Karpas-422 (cell line): ENCODE measurements around the gene KRT9. TPM values are rescaled to one million over a fixed set of nuclear protein-coding genes. Genes with fewer than 3 reads are reported as not detected.
"Not testable (repeated sequence)": the region's sequence is repeated elsewhere in the genome, so short reads cannot be mapped to it uniquely, and the experiment has no call there.

Experiments used
- DNase-seq: peaks from one replicate; pipeline ENCODE4 v3.0.0-alpha.2; 2015
- H2AFZ ChIP-seq: fragments of 200-600 bp; sonication (generic); 2 replicates; pipeline ENCODE4 v1.6.1; 2014; ENCODE audit warnings: antibody characterized with exemption, low read length, mixed read lengths
- H3K27ac ChIP-seq: fragments of 200-600 bp; sonication (generic); 2 replicates; pipeline ENCODE4 v1.5.1; 2014; ENCODE audit warnings: mild to moderate bottlenecking, low read length, moderate library complexity
- H3K27me3 ChIP-seq: fragments of 200-600 bp; sonication (generic); 2 replicates; pipeline ENCODE4 v1.6.1; 2014; ENCODE audit warnings: low read length, mixed read lengths
- H3K36me3 ChIP-seq: fragments of 200-600 bp; sonication (generic); 2 replicates; pipeline ENCODE4 v1.6.1; 2014; ENCODE audit warnings: low read length, mixed read lengths; ENCODE audit not compliant: insufficient read depth
- H3K4me1 ChIP-seq: fragments of 200-600 bp; sonication (generic); 2 replicates; pipeline ENCODE4 v1.6.1; 2014; ENCODE audit warnings: mild to moderate bottlenecking, low read length, mixed read lengths
- H3K4me2 ChIP-seq: fragments of 200-600 bp; sonication (generic); 2 replicates; pipeline ENCODE4 v1.6.1; 2014; ENCODE audit warnings: low read length, low read depth, mild to moderate bottlenecking; ENCODE audit not compliant: poor library complexity, severe bottlenecking
- H3K4me3 ChIP-seq: fragments of 200-600 bp; sonication (generic); 2 replicates; pipeline ENCODE4 v1.5.1; 2014; ENCODE audit warnings: mild to moderate bottlenecking, antibody characterized with exemption, low read length, mixed read lengths
- H3K79me2 ChIP-seq: fragments of 200-600 bp; sonication (generic); 2 replicates; pipeline ENCODE4 v1.6.1; 2014; ENCODE audit warnings: mild to moderate bottlenecking, low read length, mixed read lengths
- H3K9ac ChIP-seq: fragments of 200-600 bp; sonication (generic); 2 replicates; pipeline ENCODE4 v1.6.0; 2014; ENCODE audit warnings: low read length
- H3K9me2 ChIP-seq: fragments of 200-600 bp; sonication (generic), shearing (Covaris generic); replicated peaks from 2 replicates; pipeline ENCODE4 v1.6.0; 2014; ENCODE audit warnings: mild to moderate bottlenecking, low read length, moderate library complexity; ENCODE audit not compliant: insufficient read depth
- H3K9me3 ChIP-seq: fragments of 300-700, 200-600 bp; sonication (generic); 2 replicates; pipeline ENCODE4 v1.6.1; 2014; ENCODE audit warnings: low read length, mixed read lengths
- H4K20me1 ChIP-seq: fragments of 200-600 bp; sonication (generic); 2 replicates; pipeline ENCODE4 v1.6.1; 2014; ENCODE audit warnings: mild to moderate bottlenecking, antibody characterized with exemption, low read length, low read depth; ENCODE audit not compliant: insufficient read depth
- total RNA-seq: library from RNA; depleted of rRNA; stranded (reverse); fragments of >200 nt; shearing (Covaris generic); gene quantifications from 2 replicates; pipeline ENCODE4 v1.2.3, GENCODE V29; 2014; ENCODE audit warnings: low replicate concordance

KRT9 gene
- total RNA-seq, 1 experiment from 2014 or later, result not detected

DNA sequence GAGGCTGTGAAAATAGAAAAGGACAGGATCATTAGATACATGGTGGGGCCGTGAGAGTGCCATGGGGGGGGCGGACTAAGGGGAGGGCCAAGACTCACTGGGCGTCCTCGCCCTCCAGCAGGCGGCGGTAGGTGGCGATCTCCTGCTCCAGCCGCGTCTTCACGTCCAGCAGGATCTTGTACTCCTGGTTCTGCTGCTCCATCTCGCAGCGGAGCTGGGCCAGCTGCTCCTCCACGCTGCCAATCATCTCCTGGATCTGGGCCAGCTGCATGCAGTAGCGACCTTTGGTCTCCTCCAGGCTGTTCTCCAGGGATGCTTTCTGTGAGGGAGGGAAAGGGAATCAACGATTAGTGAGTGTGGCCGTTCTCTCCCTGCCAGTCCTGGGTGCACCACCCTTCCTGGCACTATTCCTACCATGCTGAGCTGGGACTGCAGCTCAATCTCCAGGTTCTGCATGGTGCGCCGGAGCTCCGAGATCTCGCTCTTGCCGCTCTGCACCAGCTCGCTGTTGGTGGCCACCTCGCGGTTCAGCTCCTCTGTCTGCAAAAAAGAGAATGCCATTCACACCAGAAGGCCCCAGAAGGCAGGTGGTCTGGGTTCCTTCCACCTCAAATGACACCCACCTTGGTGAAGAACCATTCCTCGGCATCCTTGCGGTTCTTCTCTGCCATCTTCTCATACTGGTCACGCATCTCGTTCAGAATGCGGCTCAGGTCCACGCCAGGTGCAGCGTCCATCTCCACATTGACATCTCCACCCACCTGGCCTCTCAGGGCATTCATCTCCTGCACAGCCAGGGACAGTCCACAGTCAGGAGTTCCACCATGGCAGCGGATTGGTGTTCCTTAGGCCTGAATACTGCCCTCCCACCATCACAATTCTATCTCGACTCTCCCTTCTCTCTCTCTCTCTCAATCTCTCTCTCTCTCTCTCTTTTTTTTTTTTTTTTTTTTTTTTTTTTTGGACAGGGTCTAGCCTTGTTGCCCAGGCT, 11.6 kb upstream of the KRT9 start:
- Histone ChIP-seq H3K4me1 (no peaks in the 10 kb centered on the region), H3K9me2 (no peaks in the 10 kb centered on the region), H3K27ac (no peak overlapping the region), H3K9me3 (no peaks in the 10 kb centered on the region), H3K27me3 (no peaks in the 10 kb centered on the region), H3K36me3 (no peaks in the 10 kb centered on the region), H3K9ac (no peak overlapping the region), H3K4me3 (no peak overlapping the region), H2AFZ (no peak overlapping the region), H4K20me1 (no peaks in the 10 kb centered on the region), H3K4me2 (no peak overlapping the region), H3K79me2 (no peaks in the 10 kb centered on the region)
- no peak for DNase-seq

DNA sequence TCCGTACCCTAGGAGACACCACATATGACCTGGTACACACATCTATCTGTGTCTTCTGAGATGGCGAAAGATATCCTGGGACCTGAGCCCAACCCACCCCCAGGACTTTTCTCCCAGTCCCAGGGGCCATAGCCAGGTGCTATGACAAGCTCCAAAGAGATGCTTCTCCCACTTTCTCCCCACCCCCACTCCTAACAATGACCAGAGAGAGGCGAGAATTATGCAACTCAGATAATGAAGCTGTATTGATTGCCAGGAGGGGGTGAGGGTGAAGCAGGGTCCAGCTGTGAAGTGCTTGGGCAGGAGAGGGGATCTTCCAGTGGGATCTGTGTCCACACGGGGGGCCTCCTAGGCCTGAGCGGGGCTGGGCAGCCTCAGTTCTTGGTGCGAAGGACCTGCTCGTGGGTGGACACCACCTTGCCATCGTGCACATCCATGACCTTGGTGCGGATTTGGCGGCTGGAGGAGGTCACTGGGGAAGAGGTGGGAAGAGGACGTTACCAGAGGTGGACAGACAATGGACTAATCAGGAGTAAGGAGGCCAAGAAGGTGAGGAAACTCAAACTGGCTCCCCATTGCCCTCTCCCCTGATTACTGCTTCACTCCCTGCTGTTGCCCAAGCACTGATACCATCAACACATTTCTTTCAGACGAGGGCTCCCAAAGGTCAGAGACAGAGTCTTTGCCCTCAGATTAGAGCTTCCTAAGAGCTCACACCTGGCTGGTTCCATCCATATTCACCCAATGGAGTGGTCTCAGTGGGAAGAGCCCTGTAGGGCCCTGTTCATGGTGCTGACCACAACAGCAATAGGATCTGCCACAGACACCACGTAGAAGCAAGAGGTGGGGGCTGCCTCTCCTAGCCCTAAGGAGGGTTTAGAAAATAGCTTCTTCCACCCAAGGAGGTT, 10.5 kb upstream of the KRT9 start:
- not testable (repeated sequence) for H3K36me3 ChIP-seq, H3K9me3 ChIP-seq, H3K27ac ChIP-seq, H4K20me1 ChIP-seq, H3K9ac ChIP-seq, H3K27me3 ChIP-seq, H2AFZ ChIP-seq, H3K79me2 ChIP-seq, H3K9me2 ChIP-seq, H3K4me3 ChIP-seq, H3K4me2 ChIP-seq, H3K4me1 ChIP-seq, DNase-seq

DNA sequence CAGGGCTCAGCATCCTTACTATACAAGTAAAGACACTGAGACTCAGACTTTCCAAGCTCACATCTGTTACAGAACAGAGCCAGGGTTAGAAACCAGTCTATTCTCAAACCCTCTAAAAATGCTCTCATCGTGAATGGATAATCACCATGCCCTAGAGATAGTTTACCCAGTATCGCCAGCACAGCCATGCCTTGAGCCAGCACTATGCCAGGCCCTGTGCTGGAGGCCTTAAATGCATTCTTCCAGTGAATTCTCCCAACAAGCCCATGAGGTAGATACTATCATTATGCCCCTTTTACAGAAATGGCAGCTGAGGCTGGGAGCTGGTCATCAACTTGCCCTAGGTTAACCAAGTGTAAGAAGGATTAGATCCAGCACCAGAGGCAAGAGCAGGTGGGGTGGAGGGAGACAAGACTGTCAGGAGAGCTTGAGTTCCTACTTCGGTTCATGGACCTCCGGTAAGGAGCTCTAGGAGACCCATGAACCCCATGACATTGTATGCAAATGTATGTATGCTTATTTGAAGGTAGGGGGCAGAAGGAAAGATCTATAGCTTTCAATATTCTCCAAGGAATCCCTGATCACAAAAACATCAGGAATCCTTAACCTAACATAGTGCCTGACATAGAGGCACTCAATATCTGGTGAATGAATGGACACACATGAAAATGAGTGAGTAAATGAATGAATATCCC, 9.7 kb upstream of the KRT9 start:
- Histone ChIP-seq H3K4me3 (no peak overlapping the region), H3K4me1 (no peaks in the 10 kb centered on the region), H3K27ac (no peak overlapping the region), H3K9me3 (no peaks in the 10 kb centered on the region), H3K9me2 (no peaks in the 10 kb centered on the region), H3K79me2 (no peaks in the 10 kb centered on the region), H3K9ac (no peak overlapping the region), H3K4me2 (no peak overlapping the region), H2AFZ (no peak overlapping the region), H4K20me1 (no peaks in the 10 kb centered on the region), H3K27me3 (no peaks in the 10 kb centered on the region), H3K36me3 (no peaks in the 10 kb centered on the region)
- DNase-seq, result no peak

DNA sequence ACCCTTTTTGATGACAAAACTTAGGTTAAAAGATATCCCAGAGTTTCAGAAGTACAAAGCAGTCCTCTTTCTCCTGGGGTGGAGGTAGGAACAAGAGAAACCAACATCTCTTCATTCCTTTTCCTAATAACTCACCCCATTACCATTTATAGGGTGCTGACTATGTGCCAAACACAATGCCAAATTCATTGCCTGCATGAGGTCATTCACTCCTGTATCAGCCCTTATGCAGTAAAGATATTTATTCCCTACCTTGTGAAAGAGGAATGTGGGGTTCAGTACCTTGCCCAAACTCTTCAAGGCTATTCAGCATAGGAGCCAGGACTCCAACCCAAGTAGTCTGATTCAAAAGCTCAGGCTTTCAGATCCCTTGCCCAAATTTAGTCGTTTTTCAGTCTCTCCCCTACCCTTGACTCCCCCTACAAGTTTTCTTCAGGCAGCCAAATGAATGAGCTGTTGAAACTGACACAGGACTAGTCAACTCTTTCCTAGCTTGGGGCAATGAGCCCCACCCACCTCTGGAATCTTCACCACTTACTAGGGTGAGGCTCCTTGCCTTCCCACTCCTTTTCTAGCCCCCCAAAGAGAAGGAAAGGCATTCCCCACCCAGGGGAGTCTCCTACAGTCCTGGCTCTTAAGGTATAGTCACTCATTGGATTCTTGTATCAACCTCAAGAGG, 9.0 kb upstream of the KRT9 start:
- no peak overlapping the region for H3K27ac ChIP-seq
- H2AFZ ChIP-seq, result no peak overlapping the region
- no peak overlapping the region for H3K4me2 ChIP-seq
- H3K9ac ChIP-seq, result no peak overlapping the region
- no peaks in the 10 kb centered on the region for H3K27me3 ChIP-seq
- no peak overlapping the region for H3K4me3 ChIP-seq
- no peaks in the 10 kb centered on the region for H3K79me2 ChIP-seq
- no peaks in the 10 kb centered on the region for H4K20me1 ChIP-seq
- DNase-seq, result no peak
- H3K36me3 ChIP-seq, result no peaks in the 10 kb centered on the region
- H3K9me3 ChIP-seq, result no peaks in the 10 kb centered on the region
- no peaks in the 10 kb centered on the region for H3K4me1 ChIP-seq
- H3K9me2 ChIP-seq, result no peaks in the 10 kb centered on the region

DNA sequence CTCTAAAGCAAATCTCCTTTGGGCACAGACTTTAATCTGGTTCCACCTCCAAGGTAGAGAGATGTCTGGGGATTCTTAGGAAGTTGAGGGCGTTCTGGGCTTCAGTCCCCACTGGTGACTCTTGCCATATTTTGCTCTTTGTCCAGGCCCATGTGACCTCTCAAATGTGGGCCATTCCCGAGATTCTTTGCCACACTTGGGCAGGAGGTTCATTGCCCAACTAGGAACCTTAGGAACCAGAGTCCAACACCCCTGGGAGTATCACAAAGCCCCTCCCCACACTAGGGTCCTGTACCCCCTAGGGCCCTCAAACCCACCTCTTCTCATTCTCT, 8.4 kb upstream of the KRT9 start:
- no peak for DNase-seq
- Histone ChIP-seq H3K4me2 (no peak overlapping the region), H3K4me3 (no peak overlapping the region), H3K27me3 (no peaks in the 10 kb centered on the region), H2AFZ (no peak overlapping the region), H3K4me1 (no peaks in the 10 kb centered on the region), H3K79me2 (no peaks in the 10 kb centered on the region), H3K9ac (no peak overlapping the region), H4K20me1 (no peaks in the 10 kb centered on the region), H3K9me3 (no peaks in the 10 kb centered on the region), H3K36me3 (no peaks in the 10 kb centered on the region), H3K9me2 (no peaks in the 10 kb centered on the region), H3K27ac (no peak overlapping the region)

DNA sequence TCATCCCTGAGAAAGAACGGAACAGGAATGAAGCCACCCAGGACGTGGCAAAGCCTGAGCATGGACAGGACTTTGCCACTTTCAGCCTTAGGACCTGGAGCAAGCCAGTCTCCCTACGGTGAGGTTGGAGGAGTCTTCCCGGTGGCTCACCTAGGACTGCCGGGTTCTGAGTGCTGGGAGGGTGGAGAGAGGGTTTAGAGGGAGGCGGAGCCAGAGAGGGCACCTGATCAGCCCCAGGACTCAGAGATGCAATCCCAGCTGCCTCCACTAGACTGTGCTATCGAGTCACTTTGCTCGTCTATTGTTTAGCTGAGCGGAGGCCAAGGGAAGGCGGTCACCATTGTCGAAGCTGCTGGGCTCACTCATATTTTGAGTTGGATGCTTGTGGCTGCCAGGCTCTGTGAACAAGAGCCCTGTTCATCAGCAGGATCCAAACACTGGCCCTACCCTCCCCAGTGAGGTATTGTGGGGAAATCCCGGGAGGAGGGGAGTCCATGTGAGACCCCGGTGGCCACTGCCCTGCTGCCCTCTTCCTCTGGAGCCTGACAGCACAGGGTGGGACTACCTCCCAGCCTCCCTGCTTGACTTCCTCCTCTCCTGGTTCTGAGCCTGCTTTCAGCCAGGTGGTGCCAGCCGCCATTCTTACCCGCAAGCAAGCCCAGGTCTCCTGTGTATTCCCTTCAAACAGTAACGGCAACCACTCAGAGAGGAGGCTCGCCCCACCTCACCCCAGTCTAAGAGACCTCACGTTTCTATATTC, 7.8 kb upstream of the KRT9 start:
- no peak overlapping the region for H3K9ac ChIP-seq
- H3K27me3 ChIP-seq, result no peaks in the 10 kb centered on the region
- H3K27ac ChIP-seq, result no peak overlapping the region
- H3K9me2 ChIP-seq, result no peaks in the 10 kb centered on the region
- H2AFZ ChIP-seq, result peak overlapping the region; percentile 43; the same call in 1 of the 2 replicates
- peak; percentile 92 for DNase-seq
- no peaks in the 10 kb centered on the region for H3K79me2 ChIP-seq
- H3K4me1 ChIP-seq, result no peaks in the 10 kb centered on the region
- H4K20me1 ChIP-seq, result no peaks in the 10 kb centered on the region
- H3K9me3 ChIP-seq, result no peaks in the 10 kb centered on the region
- no peaks in the 10 kb centered on the region for H3K36me3 ChIP-seq
- no peak overlapping the region for H3K4me2 ChIP-seq
- H3K4me3 ChIP-seq, result no peak overlapping the region

DNA sequence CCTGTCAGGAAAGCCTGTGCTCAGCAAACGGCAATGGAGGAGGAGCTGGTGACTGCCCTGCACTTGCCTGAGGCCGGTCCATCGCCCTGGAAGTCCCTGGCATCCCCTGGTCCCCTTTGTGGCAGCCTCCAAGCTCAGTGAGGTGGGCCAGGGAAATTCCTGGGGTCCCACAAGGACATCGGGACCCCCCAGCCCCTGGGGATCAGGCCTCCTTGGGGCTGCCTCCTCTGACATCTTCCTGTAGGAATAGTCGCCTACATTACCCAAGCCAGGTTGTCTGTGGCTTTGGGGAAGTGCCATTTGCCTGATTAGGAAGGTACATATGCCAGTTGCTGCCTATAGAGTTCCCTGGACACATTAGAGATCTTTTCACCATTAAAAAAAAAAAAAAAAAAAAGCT, 7.1 kb upstream of the KRT9 start:
- DNase-seq, result no peak
- Histone ChIP-seq H2AFZ (no peak overlapping the region), H3K9me2 (no peaks in the 10 kb centered on the region), H3K9me3 (no peaks in the 10 kb centered on the region), H3K27ac (no peak overlapping the region), H3K4me2 (no peak overlapping the region), H3K4me1 (no peaks in the 10 kb centered on the region), H3K4me3 (no peak overlapping the region), H3K9ac (no peak overlapping the region), H3K79me2 (no peaks in the 10 kb centered on the region), H4K20me1 (no peaks in the 10 kb centered on the region), H3K36me3 (no peaks in the 10 kb centered on the region), H3K27me3 (no peaks in the 10 kb centered on the region)
